ENCODE results near the gene ISLR2.

GRCh38 chr15:74133694-74134386 is 3.5 kb downstream of the ISLR2 start:
- no peak for TF ChIP-seq POLR2A (IDR thresholded peaks at IDR 0.05; ENCODE audit: extremely low read depth, insufficient read length)
- TF ChIP-seq, protein P1, sequence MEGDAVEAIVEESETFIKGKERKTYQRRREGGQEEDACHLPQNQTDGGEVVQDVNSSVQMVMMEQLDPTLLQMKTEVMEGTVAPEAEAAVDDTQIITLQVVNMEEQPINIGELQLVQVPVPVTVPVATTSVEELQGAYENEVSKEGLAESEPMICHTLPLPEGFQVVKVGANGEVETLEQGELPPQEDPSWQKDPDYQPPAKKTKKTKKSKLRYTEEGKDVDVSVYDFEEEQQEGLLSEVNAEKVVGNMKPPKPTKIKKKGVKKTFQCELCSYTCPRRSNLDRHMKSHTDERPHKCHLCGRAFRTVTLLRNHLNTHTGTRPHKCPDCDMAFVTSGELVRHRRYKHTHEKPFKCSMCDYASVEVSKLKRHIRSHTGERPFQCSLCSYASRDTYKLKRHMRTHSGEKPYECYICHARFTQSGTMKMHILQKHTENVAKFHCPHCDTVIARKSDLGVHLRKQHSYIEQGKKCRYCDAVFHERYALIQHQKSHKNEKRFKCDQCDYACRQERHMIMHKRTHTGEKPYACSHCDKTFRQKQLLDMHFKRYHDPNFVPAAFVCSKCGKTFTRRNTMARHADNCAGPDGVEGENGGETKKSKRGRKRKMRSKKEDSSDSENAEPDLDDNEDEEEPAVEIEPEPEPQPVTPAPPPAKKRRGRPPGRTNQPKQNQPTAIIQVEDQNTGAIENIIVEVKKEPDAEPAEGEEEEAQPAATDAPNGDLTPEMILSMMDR (IDR thresholded peaks at IDR 0.05; ENCODE audit: low read depth, low read length): no peak

All from NB4 (cell line).